Stomach (tissue), 4 donors: ENCODE measurements around the gene PTPRN.

Experiments
- POLR2A ChIP-seq, 4 donors: fragments of 450-650 bp; IDR thresholded peaks; one replicate each; pipeline ENCODE4 v1.6.1; 2016; ENCODE audit warnings: antibody characterized with exemption in 4 of 4, control low read depth in 2 of 4, mild to moderate bottlenecking in 1 of 4, moderate library complexity in 1 of 4
- TF ChIP-seq, protein P1 (sequence below), 7 experiments: fragments of 450-650 bp in 4 of 7; fragments of 200-600 bp in 3 of 7; sonication (generic) in 3 of 7; IDR thresholded peaks; one replicate each; pipeline ENCODE4 v1.5.1; 2016 to 2019; ENCODE audit warnings: antibody characterized with exemption in 7 of 7, control low read depth in 2 of 7, mild to moderate bottlenecking in 1 of 7

DNA sequence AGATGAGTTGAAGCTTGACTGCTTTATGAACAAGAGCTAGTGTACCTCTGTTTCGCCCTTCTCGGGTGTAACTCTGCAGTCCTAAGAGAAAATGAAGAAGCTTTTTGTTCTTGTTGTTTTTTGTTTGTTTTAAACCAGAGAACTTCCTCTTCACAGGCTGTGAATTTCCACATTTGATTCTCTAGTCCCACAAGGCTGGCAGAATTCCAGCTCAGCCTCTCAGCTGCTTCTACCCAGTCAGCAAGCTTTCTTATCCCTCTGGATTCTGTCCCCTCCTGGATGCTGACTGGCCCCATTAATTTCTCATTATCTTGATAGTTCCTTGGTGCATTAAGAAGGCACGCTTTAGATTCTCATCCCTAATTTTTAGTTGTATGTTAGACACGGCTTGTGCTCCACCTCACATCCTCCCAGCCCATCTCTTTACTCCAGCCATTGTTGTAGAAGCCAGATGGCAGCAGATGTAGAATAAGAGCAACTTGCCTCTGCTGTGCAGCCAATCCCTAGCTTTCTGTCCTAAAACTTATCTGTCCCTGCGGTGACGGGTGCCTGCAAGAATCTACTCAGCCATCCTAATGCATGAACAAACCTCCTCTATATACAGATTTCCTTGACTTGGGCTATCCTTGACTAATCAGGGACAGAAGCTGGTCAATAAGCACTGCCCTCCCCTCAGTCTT is 35.7 kb upstream of the PTPRN start:
- TF ChIP-seq, protein P1, sequence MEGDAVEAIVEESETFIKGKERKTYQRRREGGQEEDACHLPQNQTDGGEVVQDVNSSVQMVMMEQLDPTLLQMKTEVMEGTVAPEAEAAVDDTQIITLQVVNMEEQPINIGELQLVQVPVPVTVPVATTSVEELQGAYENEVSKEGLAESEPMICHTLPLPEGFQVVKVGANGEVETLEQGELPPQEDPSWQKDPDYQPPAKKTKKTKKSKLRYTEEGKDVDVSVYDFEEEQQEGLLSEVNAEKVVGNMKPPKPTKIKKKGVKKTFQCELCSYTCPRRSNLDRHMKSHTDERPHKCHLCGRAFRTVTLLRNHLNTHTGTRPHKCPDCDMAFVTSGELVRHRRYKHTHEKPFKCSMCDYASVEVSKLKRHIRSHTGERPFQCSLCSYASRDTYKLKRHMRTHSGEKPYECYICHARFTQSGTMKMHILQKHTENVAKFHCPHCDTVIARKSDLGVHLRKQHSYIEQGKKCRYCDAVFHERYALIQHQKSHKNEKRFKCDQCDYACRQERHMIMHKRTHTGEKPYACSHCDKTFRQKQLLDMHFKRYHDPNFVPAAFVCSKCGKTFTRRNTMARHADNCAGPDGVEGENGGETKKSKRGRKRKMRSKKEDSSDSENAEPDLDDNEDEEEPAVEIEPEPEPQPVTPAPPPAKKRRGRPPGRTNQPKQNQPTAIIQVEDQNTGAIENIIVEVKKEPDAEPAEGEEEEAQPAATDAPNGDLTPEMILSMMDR (IDR thresholded peaks at IDR 0.05): no peak
- TF ChIP-seq POLR2A (IDR thresholded peaks at IDR 0.05): no peak
